HepG2 (cell line): Measurements from ENCODE around the gene ARL15.

Experiments used
- HNRNPK ChIP-seq: fragments of 200-400 bp; formaldehyde crosslinking; IDR thresholded peaks from 2 replicates; pipeline ENCODE4 v1.6.1; 2018; ENCODE audit warnings: low read length, low read depth, moderate library complexity, mild to moderate bottlenecking; ENCODE audit not compliant: poor library complexity, severe bottlenecking
- KDM5A ChIP-seq: fragments of 200-600 bp; sonication (generic); IDR thresholded peaks from 2 replicates; pipeline ENCODE4 v1.7.0; 2018; ENCODE audit warnings: antibody characterized with exemption, mild to moderate bottlenecking, low read length, borderline replicate concordance
- SIN3A ChIP-seq: IDR thresholded peaks from 2 replicates; pipeline ENCODE4 v1.6.1; 2011; ENCODE audit warnings: low read depth, mild to moderate bottlenecking, control low read depth, low read length, borderline replicate concordance
- STAG1 ChIP-seq: sonication (generic); formaldehyde crosslinking; IDR thresholded peaks from 2 replicates; pipeline ENCODE4 v1.4.0; 2020; ENCODE audit warnings: missing genetic modification reagents
- TARDBP ChIP-seq: sonication (generic); formaldehyde crosslinking; IDR thresholded peaks from 2 replicates; pipeline ENCODE4 v1.8.0; 2022; ENCODE audit warnings: mild to moderate bottlenecking, missing genetic modification reagents
- ZNF589 ChIP-seq: sonication (generic); formaldehyde crosslinking; conservative IDR thresholded peaks from 2 replicates; pipeline ENCODE4 v1.8.0; 2022; ENCODE audit warnings: mild to moderate bottlenecking, moderate library complexity, missing genetic modification reagents
- TF ChIP-seq, protein P1 (sequence below): sonication (generic); formaldehyde crosslinking; conservative IDR thresholded peaks from 2 replicates; pipeline ENCODE4 v1.8.1; 2023; ENCODE audit warnings: missing genetic modification reagents

DNA sequence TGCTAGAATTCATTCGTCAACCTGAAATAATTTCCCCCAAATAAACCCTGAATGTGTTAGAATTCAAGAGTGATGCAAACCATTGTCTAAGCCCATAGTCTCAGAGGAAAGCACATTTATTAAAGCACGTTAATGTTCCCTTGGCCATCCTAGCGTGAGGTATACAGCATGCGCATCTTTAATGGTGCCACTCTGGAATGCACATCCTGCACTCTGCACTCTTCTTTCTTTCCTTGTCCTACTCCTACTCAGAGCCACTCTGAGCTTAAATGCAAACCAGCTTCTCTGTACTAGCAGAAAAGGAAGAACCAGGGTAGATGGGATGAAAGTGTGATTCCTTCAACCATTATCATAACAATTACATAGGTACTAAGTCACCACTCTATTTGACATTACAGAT, 50.4 kb downstream of the ARL15 start:
- TF ChIP-seq KDM5A, result no peak
- no peak for TF ChIP-seq SIN3A
- no peak for TF ChIP-seq TARDBP (CRISPR knock-in tag)
- TF ChIP-seq, protein P1, sequence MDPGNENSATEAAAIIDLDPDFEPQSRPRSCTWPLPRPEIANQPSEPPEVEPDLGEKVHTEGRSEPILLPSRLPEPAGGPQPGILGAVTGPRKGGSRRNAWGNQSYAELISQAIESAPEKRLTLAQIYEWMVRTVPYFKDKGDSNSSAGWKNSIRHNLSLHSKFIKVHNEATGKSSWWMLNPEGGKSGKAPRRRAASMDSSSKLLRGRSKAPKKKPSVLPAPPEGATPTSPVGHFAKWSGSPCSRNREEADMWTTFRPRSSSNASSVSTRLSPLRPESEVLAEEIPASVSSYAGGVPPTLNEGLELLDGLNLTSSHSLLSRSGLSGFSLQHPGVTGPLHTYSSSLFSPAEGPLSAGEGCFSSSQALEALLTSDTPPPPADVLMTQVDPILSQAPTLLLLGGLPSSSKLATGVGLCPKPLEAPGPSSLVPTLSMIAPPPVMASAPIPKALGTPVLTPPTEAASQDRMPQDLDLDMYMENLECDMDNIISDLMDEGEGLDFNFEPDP, result no peak
- TF ChIP-seq STAG1, result no peak
- TF ChIP-seq ZNF589 (CRISPR knock-in tag), result no peak
- no peak for TF ChIP-seq HNRNPK
